ENCODE results near the gene TPRN.

TPRN gene

GRCh38 chr9:137179761-137180160 is 20.8 kb downstream of the TPRN start:
- H2AFZ ChIP-seq (ENCODE audit: low read depth, low read length), result no peak overlapping the region
- no peaks in the 10 kb centered on the region for H3K4me1 ChIP-seq (ENCODE audit: insufficient read depth, low read length)
- peaks cover 49% of the 10 kb centered on the region for H3K36me3 ChIP-seq (ENCODE audit: insufficient read depth, low read length)
- H3K27me3 ChIP-seq (ENCODE audit: insufficient read depth, low read length), result no peaks in the 10 kb centered on the region
- H3K9me3 ChIP-seq (ENCODE audit: low read length), result no peaks in the 10 kb centered on the region
- H3K4me3 ChIP-seq (ENCODE audit: low read length), result no peak overlapping the region

- Histone ChIP-seq H3K4me1 (ENCODE audit: insufficient read depth, low read length) (no peaks in the 10 kb centered on the region), H3K9me3 (ENCODE audit: low read length) (no peaks in the 10 kb centered on the region), H3K36me3 (ENCODE audit: insufficient read depth, low read length) (peaks cover 43% of the 10 kb centered on the region), H3K4me3 (ENCODE audit: low read length) (no peak overlapping the region), H3K27me3 (ENCODE audit: insufficient read depth, low read length) (no peaks in the 10 kb centered on the region), H2AFZ (ENCODE audit: low read depth, low read length) (no peak overlapping the region)
Observed at GRCh38 chr9:137178939-137179630, 21.5 kb downstream of the TPRN start.

GRCh38 chr9:137178201-137178938 is 22.2 kb downstream of the TPRN start:
- Histone ChIP-seq H2AFZ (ENCODE audit: low read depth, low read length) (no peak overlapping the region), H3K4me1 (ENCODE audit: insufficient read depth, low read length) (no peaks in the 10 kb centered on the region), H3K9me3 (ENCODE audit: low read length) (no peaks in the 10 kb centered on the region), H3K27me3 (ENCODE audit: insufficient read depth, low read length) (no peaks in the 10 kb centered on the region), H3K4me3 (ENCODE audit: low read length) (no peak overlapping the region), H3K36me3 (ENCODE audit: insufficient read depth, low read length) (peaks cover 36% of the 10 kb centered on the region)

- no peaks in the 10 kb centered on the region for H3K4me1 ChIP-seq (ENCODE audit: insufficient read depth, low read length)
- no peaks in the 10 kb centered on the region for H3K9me3 ChIP-seq (ENCODE audit: low read length)
- no peak overlapping the region for H2AFZ ChIP-seq (ENCODE audit: low read depth, low read length)
- H3K36me3 ChIP-seq (ENCODE audit: insufficient read depth, low read length), result peaks cover 22% of the 10 kb centered on the region
- peaks cover 5% of the 10 kb centered on the region for H3K27me3 ChIP-seq (ENCODE audit: insufficient read depth, low read length)
- no peak overlapping the region for H3K4me3 ChIP-seq (ENCODE audit: low read length)
Observed at GRCh38 chr9:137176302-137177182, 24.0 kb downstream of the TPRN start.

GRCh38 chr9:137175345-137175961 is 25.1 kb downstream of the TPRN start:
- Histone ChIP-seq H3K9me3 (ENCODE audit: low read length) (no peaks in the 10 kb centered on the region), H3K4me3 (ENCODE audit: low read length) (no peak overlapping the region), H3K4me1 (ENCODE audit: insufficient read depth, low read length) (no peaks in the 10 kb centered on the region), H3K36me3 (ENCODE audit: insufficient read depth, low read length) (peaks cover 13% of the 10 kb centered on the region), H2AFZ (ENCODE audit: low read depth, low read length) (no peak overlapping the region), H3K27me3 (ENCODE audit: insufficient read depth, low read length) (peaks cover 15% of the 10 kb centered on the region)

- H3K9me3 ChIP-seq (ENCODE audit: low read length), result no peaks in the 10 kb centered on the region
- no peak overlapping the region for H3K4me3 ChIP-seq (ENCODE audit: low read length)
- peaks cover 2% of the 10 kb centered on the region for H3K4me1 ChIP-seq (ENCODE audit: insufficient read depth, low read length)
- H3K27me3 ChIP-seq (ENCODE audit: insufficient read depth, low read length), result peaks cover 22% of the 10 kb centered on the region
- no peak overlapping the region for H2AFZ ChIP-seq (ENCODE audit: low read depth, low read length)
- peaks cover 13% of the 10 kb centered on the region for H3K36me3 ChIP-seq (ENCODE audit: insufficient read depth, low read length)
Observed at GRCh38 chr9:137174722-137175293, 25.7 kb downstream of the TPRN start.

- Histone ChIP-seq H3K27me3 (ENCODE audit: insufficient read depth, low read length) (peaks cover 27% of the 10 kb centered on the region), H2AFZ (ENCODE audit: low read depth, low read length) (no peak overlapping the region), H3K36me3 (ENCODE audit: insufficient read depth, low read length) (peaks cover 8% of the 10 kb centered on the region), H3K4me1 (ENCODE audit: insufficient read depth, low read length) (peaks cover 9% of the 10 kb centered on the region), H3K4me3 (ENCODE audit: low read length) (no peak overlapping the region), H3K9me3 (ENCODE audit: low read length) (no peaks in the 10 kb centered on the region)
Observed at GRCh38 chr9:137173796-137174664, 26.5 kb downstream of the TPRN start.

GRCh38 chr9:137172901-137173795 is 27.4 kb downstream of the TPRN start:
- H3K9me3 ChIP-seq (ENCODE audit: low read length), result no peaks in the 10 kb centered on the region
- H3K36me3 ChIP-seq (ENCODE audit: insufficient read depth, low read length), result peaks cover 4% of the 10 kb centered on the region
- H3K27me3 ChIP-seq (ENCODE audit: insufficient read depth, low read length), result peaks cover 31% of the 10 kb centered on the region
- no peak overlapping the region for H2AFZ ChIP-seq (ENCODE audit: low read depth, low read length)
- H3K4me1 ChIP-seq (ENCODE audit: insufficient read depth, low read length), result peaks cover 15% of the 10 kb centered on the region
- no peak overlapping the region for H3K4me3 ChIP-seq (ENCODE audit: low read length)

- H3K4me3 ChIP-seq (ENCODE audit: low read length), result no peak overlapping the region
- H3K9me3 ChIP-seq (ENCODE audit: low read length), result no peaks in the 10 kb centered on the region
- no peak overlapping the region for H2AFZ ChIP-seq (ENCODE audit: low read depth, low read length)
- H3K36me3 ChIP-seq (ENCODE audit: insufficient read depth, low read length), result no peaks in the 10 kb centered on the region
- peaks cover 45% of the 10 kb centered on the region for H3K27me3 ChIP-seq (ENCODE audit: insufficient read depth, low read length)
- H3K4me1 ChIP-seq (ENCODE audit: insufficient read depth, low read length), result peaks cover 31% of the 10 kb centered on the region
Observed at GRCh38 chr9:137171149-137171900, 29.2 kb downstream of the TPRN start.

- Histone ChIP-seq H3K9me3 (ENCODE audit: low read length) (no peaks in the 10 kb centered on the region), H3K36me3 (ENCODE audit: insufficient read depth, low read length) (no peaks in the 10 kb centered on the region), H2AFZ (ENCODE audit: low read depth, low read length) (no peak overlapping the region), H3K4me1 (ENCODE audit: insufficient read depth, low read length) (peaks cover 32% of the 10 kb centered on the region), H3K4me3 (ENCODE audit: low read length) (no peak overlapping the region), H3K27me3 (ENCODE audit: insufficient read depth, low read length) (peaks cover 52% of the 10 kb centered on the region)
Observed at GRCh38 chr9:137170486-137171148, 29.9 kb downstream of the TPRN start.
